ENCODE measurements around the gene CDYL2. TPM values are rescaled to one million over a fixed set of nuclear protein-coding genes. Genes with fewer than 3 reads are reported as not detected.

Gene CDYL2
- total RNA-seq, 4 donors from 2014 or later: 0.80 to 2.8 (median 1.8) TPM

GRCh38 chr16:80664786-80665185 is 139.6 kb downstream of the CDYL2 start:
- ATAC-seq: no peak
- Histone ChIP-seq H3K27me3 (no peaks in the 10 kb centered on the region), H3K4me3 (no peak overlapping the region), H3K36me3 (no peaks in the 10 kb centered on the region), H3K9me3 (no peaks in the 10 kb centered on the region), H3K27ac (no peak overlapping the region), H3K4me1 (no peaks in the 10 kb centered on the region)
- in situ Hi-C loops (cut with MboI; ENCODE audit: low sequenced_read_pairs in 4 of 4): loop anchor here in 1 of 4 donors (25.0 kb wide), 1 partner anchor 98 kb away; no protein-coding TSS in a partner anchor
- no peak for TF ChIP-seq POLR2A (IDR thresholded peaks at IDR 0.05)
- no peak for TF ChIP-seq CTCF (IDR thresholded peaks at IDR 0.05 in 4 of 5, conservative IDR thresholded peaks at IDR 0.05 in 1 of 5)
- intact Hi-C loops (cut with DNase I; ENCODE audit: low total_unique reads): no loop called here
- DNase-seq: no peak

DNA sequence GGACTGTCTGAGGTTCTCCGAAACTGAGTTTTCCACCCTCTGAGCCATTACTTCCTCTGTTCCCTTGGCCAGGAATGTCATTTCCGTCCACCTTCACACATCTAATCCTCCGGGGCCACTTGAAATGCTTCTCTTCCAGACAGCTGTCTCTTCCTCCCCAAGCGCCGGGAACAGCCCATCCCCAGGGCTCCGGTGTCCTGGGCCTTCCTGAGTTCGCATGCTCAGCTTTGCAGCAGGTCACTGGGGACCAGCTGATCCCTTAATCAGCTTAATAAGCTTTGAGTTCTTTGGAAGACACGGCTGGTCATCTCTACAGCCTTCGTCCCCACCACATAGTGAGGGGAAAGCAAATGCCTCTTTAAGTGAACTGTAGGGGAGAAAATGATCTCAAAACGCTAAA is 140.2 kb downstream of the CDYL2 start:
- intact Hi-C loops (cut with DNase I; ENCODE audit: low total_unique reads): no loop called here
- Histone ChIP-seq H3K36me3 (no peaks in the 10 kb centered on the region), H3K4me3 (no peak overlapping the region), H3K4me1 (no peaks in the 10 kb centered on the region), H3K27me3 (no peaks in the 10 kb centered on the region), H3K9me3 (no peaks in the 10 kb centered on the region), H3K27ac (no peak overlapping the region)
- in situ Hi-C loops (cut with MboI; ENCODE audit: low sequenced_read_pairs in 4 of 4): loop anchor here in 1 of 4 donors (25.0 kb wide), 1 partner anchor 98 kb away; no protein-coding TSS in a partner anchor
- no peak for TF ChIP-seq POLR2A (IDR thresholded peaks at IDR 0.05)
- TF ChIP-seq CTCF (IDR thresholded peaks at IDR 0.05 in 4 of 5, conservative IDR thresholded peaks at IDR 0.05 in 1 of 5): no peak
- no peak for DNase-seq
- ATAC-seq: no peak

DNA sequence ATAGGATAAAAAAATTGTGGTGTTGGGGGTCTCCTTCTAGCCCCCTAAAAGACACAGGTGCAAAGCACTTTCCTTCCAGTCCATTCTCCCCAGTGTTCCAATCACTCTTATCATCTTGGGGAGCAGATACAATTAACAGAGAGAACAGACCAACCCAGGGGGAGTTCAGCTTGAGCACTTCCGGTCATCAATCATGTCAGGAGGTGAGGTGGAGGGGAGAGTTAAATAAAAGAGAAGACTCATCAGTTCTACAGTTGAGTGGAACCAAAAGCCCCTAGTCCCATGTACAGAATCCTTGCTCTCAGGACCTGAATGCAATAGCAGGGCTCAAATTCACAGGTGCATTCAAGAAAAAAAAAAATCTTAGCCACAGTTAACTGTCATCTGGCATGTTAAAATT is 141.3 kb downstream of the CDYL2 start:
- no peak for ATAC-seq
- Histone ChIP-seq H3K4me1 (no peaks in the 10 kb centered on the region), H3K4me3 (no peak overlapping the region), H3K27ac (no peak overlapping the region), H3K36me3 (no peaks in the 10 kb centered on the region), H3K9me3 (no peaks in the 10 kb centered on the region), H3K27me3 (no peaks in the 10 kb centered on the region)
- TF ChIP-seq CTCF (IDR thresholded peaks at IDR 0.05 in 4 of 5, conservative IDR thresholded peaks at IDR 0.05 in 1 of 5) (no peak), POLR2A (IDR thresholded peaks at IDR 0.05) (no peak)
- no peak for DNase-seq
- intact Hi-C loops (cut with DNase I; ENCODE audit: low total_unique reads): no loop called here
- in situ Hi-C loops (cut with MboI; ENCODE audit: low sequenced_read_pairs in 4 of 4): loop anchor here in 1 of 4 donors (25.0 kb wide), 1 partner anchor 99 kb away; no protein-coding TSS in a partner anchor

GRCh38 chr16:80659865-80660264 is 144.5 kb downstream of the CDYL2 start:
- Histone ChIP-seq H3K27me3 (no peaks in the 10 kb centered on the region), H3K27ac (no peak overlapping the region), H3K4me3 (no peak overlapping the region), H3K36me3 (no peaks in the 10 kb centered on the region), H3K4me1 (no peaks in the 10 kb centered on the region), H3K9me3 (no peaks in the 10 kb centered on the region)
- intact Hi-C loops (cut with DNase I; ENCODE audit: low total_unique reads): no loop called here
- ATAC-seq (no peak), DNase-seq (no peak)
- no peak for TF ChIP-seq POLR2A (IDR thresholded peaks at IDR 0.05)
- no peak for TF ChIP-seq CTCF (IDR thresholded peaks at IDR 0.05 in 4 of 5, conservative IDR thresholded peaks at IDR 0.05 in 1 of 5)
- in situ Hi-C loops (cut with MboI; ENCODE audit: low sequenced_read_pairs in 4 of 4): loop anchor here in 1 of 4 donors (25.0 kb wide), 1 partner anchor 102 kb away; no protein-coding TSS in a partner anchor

DNA sequence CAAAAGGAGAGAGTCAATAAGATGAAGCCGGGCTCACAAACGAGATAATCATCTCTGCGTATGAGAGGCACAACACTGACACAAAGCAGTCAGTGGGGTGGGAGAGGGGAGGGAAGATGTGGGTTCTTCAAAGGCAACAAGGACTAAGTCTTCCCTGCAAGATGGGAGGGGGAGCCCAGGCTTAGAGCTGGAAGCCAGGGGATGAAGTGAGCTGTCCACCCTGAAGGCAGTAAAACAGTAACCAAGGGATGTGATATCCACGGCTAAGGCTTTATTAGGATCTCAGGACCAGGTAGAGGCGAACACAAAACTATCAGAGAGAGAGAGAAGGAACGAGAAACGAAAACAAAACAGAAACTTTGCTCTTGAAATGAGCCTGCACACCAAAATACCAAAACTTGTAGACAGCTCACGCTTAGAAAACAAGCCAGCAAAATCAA is 147.7 kb downstream of the CDYL2 start:
- DNase-seq (no peak), ATAC-seq (no peak)
- Histone ChIP-seq H3K4me3 (no peak overlapping the region), H3K4me1 (no peaks in the 10 kb centered on the region), H3K27ac (no peak overlapping the region), H3K27me3 (no peaks in the 10 kb centered on the region), H3K36me3 (no peaks in the 10 kb centered on the region), H3K9me3 (no peaks in the 10 kb centered on the region)
- in situ Hi-C loops (cut with MboI; ENCODE audit: low sequenced_read_pairs in 4 of 4): loop anchor here in 1 of 4 donors (25.0 kb wide), 1 partner anchor 106 kb away; no protein-coding TSS in a partner anchor
- intact Hi-C loops (cut with DNase I; ENCODE audit: low total_unique reads): no loop called here
- TF ChIP-seq CTCF (IDR thresholded peaks at IDR 0.05 in 4 of 5, conservative IDR thresholded peaks at IDR 0.05 in 1 of 5) (no peak), POLR2A (IDR thresholded peaks at IDR 0.05) (no peak)
